Ammon's horn (tissue), 1 donor: Measurements from ENCODE around the gene PDE1C.

Experiments
- DNase-seq: peaks from one replicate; pipeline ENCODE4 v3.0.0-alpha.2; 2016; ENCODE audit warnings: low spot score

The PDE1C gene

GRCh38 chr7:31991846-31992245, 78.4 kb downstream of the PDE1C start:
- peak; percentile 17 for DNase-seq

GRCh38 chr7:31991406-31991805, 78.8 kb downstream of the PDE1C start:
- DNase-seq = no peak

GRCh38 chr7:31986878-31987518, 83.2 kb downstream of the PDE1C start:
- DNase-seq = no peak

GRCh38 chr7:31982962-31983361, 87.2 kb downstream of the PDE1C start:
- DNase-seq = no peak

GRCh38 chr7:31981874-31982390, 88.3 kb downstream of the PDE1C start:
- DNase-seq = no peak

GRCh38 chr7:31979690-31980330, 90.4 kb downstream of the PDE1C start:
- no peak for DNase-seq

GRCh38 chr7:31975546-31975945, 94.7 kb downstream of the PDE1C start:
- no peak for DNase-seq

GRCh38 chr7:31974351-31974750, 95.9 kb downstream of the PDE1C start:
- no peak for DNase-seq

- DNase-seq = no peak
Measured at GRCh38 chr7:31971049-31971667, 99.0 kb downstream of the PDE1C start.

GRCh38 chr7:31970501-31970900, 99.7 kb downstream of the PDE1C start:
- no peak for DNase-seq

GRCh38 chr7:31963569-31964175, 106.5 kb downstream of the PDE1C start:
- no peak for DNase-seq

- DNase-seq = no peak
Measured at GRCh38 chr7:31962246-31962645, 108.0 kb downstream of the PDE1C start.

- DNase-seq = no peak
Measured at GRCh38 chr7:31958226-31958625, 112.0 kb downstream of the PDE1C start.

- no peak for DNase-seq
Measured at GRCh38 chr7:31957756-31958155, 112.5 kb downstream of the PDE1C start.

GRCh38 chr7:31957090-31957720, 113.0 kb downstream of the PDE1C start:
- no peak for DNase-seq

GRCh38 chr7:31955641-31956040, 114.6 kb downstream of the PDE1C start:
- DNase-seq = no peak

GRCh38 chr7:31955021-31955420, 115.2 kb downstream of the PDE1C start:
- no peak for DNase-seq

- no peak for DNase-seq
Measured at GRCh38 chr7:31954500-31954899, 115.7 kb downstream of the PDE1C start.

GRCh38 chr7:31953432-31953831, 116.8 kb downstream of the PDE1C start:
- no peak for DNase-seq

- no peak for DNase-seq
Measured at GRCh38 chr7:31950091-31950755, 120.0 kb downstream of the PDE1C start.

- no peak for DNase-seq
Measured at GRCh38 chr7:31948029-31948428, 122.2 kb downstream of the PDE1C start.

- no peak for DNase-seq
Measured at GRCh38 chr7:31940167-31940566, 130.0 kb downstream of the PDE1C start.
